Measurements from ENCODE around the gene LRRC3C.
A peak's percentile ranks its signal among the peaks of the same experiment; 100 is the strongest.
"Not testable (repeated sequence)": the region's sequence is repeated elsewhere in the genome, so short reads cannot be mapped to it uniquely, and the experiment has no call there.

LRRC3C gene

GRCh38 chr17:39939588-39940419 lies 12.3 kb downstream of the LRRC3C start:
- peaks cover 12% of the 10 kb centered on the region for H3K4me1 Mint-ChIP-seq
- peak overlapping the region in 1 of 3 experiments; percentile 2 for H3K4me3 Mint-ChIP-seq
- TF ChIP-seq, protein P1, sequence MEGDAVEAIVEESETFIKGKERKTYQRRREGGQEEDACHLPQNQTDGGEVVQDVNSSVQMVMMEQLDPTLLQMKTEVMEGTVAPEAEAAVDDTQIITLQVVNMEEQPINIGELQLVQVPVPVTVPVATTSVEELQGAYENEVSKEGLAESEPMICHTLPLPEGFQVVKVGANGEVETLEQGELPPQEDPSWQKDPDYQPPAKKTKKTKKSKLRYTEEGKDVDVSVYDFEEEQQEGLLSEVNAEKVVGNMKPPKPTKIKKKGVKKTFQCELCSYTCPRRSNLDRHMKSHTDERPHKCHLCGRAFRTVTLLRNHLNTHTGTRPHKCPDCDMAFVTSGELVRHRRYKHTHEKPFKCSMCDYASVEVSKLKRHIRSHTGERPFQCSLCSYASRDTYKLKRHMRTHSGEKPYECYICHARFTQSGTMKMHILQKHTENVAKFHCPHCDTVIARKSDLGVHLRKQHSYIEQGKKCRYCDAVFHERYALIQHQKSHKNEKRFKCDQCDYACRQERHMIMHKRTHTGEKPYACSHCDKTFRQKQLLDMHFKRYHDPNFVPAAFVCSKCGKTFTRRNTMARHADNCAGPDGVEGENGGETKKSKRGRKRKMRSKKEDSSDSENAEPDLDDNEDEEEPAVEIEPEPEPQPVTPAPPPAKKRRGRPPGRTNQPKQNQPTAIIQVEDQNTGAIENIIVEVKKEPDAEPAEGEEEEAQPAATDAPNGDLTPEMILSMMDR (IDR thresholded peaks at IDR 0.05; ENCODE audit: unreplicated experiment in 3 of 3) = peak; percentile 49 to 61 (median 59)
- H3K36me3 Mint-ChIP-seq (ENCODE audit: low read depth) = no peaks in the 10 kb centered on the region
- no peaks in the 10 kb centered on the region for H3K9me3 Mint-ChIP-seq
- H3K27me3 Mint-ChIP-seq (ENCODE audit: low read depth) = peaks cover 10% of the 10 kb centered on the region
- peak overlapping the region; percentile 55 to 73 (median 61) for H3K27ac Mint-ChIP-seq

DNA sequence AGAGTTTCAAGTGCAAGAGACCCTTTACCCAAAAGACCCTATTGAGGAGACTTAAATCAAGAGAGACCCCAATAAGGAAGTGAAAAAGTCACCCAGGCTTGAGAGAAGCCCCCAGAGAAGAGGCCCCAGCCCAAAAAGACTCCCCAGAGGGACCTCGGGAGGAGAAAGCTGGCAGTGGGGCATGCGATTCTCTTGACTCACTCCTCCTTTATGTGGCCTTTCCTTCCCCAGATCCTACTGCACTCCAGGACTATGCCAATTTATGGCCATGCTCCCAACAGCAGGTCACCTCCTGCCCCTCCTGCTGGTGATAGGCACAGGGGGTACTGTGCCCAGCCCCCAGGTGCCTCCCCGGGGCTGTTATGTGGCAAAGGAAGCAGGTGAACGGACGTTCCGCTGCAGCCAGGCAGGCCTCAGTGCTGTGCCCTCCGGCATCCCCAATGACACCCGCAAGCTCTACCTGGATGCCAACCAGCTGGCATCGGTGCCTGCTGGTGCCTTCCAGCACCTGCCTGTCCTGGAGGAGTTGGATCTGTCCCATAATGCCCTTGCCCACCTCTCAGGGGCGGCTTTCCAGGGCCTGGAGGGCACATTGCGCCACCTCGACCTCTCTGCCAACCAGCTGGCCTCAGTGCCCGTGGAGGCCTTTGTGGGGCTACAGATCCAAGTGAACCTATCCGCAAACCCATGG lies 16.3 kb downstream of the LRRC3C start:
- H3K4me3 Mint-ChIP-seq = no peak overlapping the region
- TF ChIP-seq, protein P1 (IDR thresholded peaks at IDR 0.05; ENCODE audit: unreplicated experiment in 3 of 3) = no peak

DNA sequence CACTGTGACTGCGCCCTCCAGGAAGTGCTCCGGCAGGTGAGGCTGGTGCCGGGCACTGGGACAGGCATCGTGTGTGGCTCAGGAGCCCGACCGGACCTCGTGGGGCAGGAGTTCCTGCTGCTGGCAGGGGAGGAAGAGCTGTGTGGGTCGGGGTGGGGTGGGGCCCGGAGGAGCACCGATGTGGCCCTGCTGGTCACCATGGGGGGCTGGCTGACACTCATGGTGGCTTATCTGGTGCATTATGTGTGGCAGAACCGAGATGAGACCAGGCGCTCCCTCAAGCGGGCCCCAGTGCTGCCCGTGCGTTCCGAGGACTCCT lies 16.8 kb downstream of the LRRC3C start:
- Mint-ChIP-seq H3K4me3 (no peak overlapping the region), H3K27me3 (ENCODE audit: low read depth) (peaks cover 10% of the 10 kb centered on the region), H3K36me3 (ENCODE audit: low read depth) (no peaks in the 10 kb centered on the region), H3K4me1 (peaks cover 6% of the 10 kb centered on the region), H3K9me3 (no peaks in the 10 kb centered on the region), H3K27ac (no peak overlapping the region)
- TF ChIP-seq, protein P1 (IDR thresholded peaks at IDR 0.05; ENCODE audit: unreplicated experiment in 3 of 3) = no peak

More for the DNA sequence above, 16.3 kb downstream of the LRRC3C start:
- Mint-ChIP-seq H3K36me3 (ENCODE audit: low read depth) (no peaks in the 10 kb centered on the region), H3K4me1 (peaks cover 12% of the 10 kb centered on the region), H3K27me3 (ENCODE audit: low read depth) (peaks cover 10% of the 10 kb centered on the region), H3K27ac (no peak overlapping the region), H3K9me3 (no peaks in the 10 kb centered on the region)

GRCh38 chr17:39946551-39947330 lies 19.2 kb downstream of the LRRC3C start:
- TF ChIP-seq, protein P1 (IDR thresholded peaks at IDR 0.05; ENCODE audit: unreplicated experiment in 3 of 3) = no peak
- H3K4me1 Mint-ChIP-seq = peaks cover 5% of the 10 kb centered on the region
- H3K36me3 Mint-ChIP-seq (ENCODE audit: low read depth) = no peaks in the 10 kb centered on the region
- peaks cover 5% of the 10 kb centered on the region for H3K27me3 Mint-ChIP-seq (ENCODE audit: low read depth)
- no peak overlapping the region for H3K27ac Mint-ChIP-seq
- H3K9me3 Mint-ChIP-seq = no peaks in the 10 kb centered on the region
- H3K4me3 Mint-ChIP-seq = no peak overlapping the region

GRCh38 chr17:39948489-39948828 lies 20.9 kb downstream of the LRRC3C start:
- H3K36me3 Mint-ChIP-seq (ENCODE audit: low read depth); H3K4me1 Mint-ChIP-seq; H3K9me3 Mint-ChIP-seq; H3K4me3 Mint-ChIP-seq; H3K27me3 Mint-ChIP-seq (ENCODE audit: low read depth); H3K27ac Mint-ChIP-seq: not testable (repeated sequence)

- peaks cover 5% of the 10 kb centered on the region for H3K4me1 Mint-ChIP-seq
- no peak overlapping the region for H3K4me3 Mint-ChIP-seq
- peak overlapping the region in 1 of 3 experiments; percentile 49 for H3K27ac Mint-ChIP-seq
- no peaks in the 10 kb centered on the region for H3K9me3 Mint-ChIP-seq
- TF ChIP-seq, protein P1 (IDR thresholded peaks at IDR 0.05; ENCODE audit: unreplicated experiment in 3 of 3) = no peak
- H3K36me3 Mint-ChIP-seq (ENCODE audit: low read depth) = no peaks in the 10 kb centered on the region
- H3K27me3 Mint-ChIP-seq (ENCODE audit: low read depth) = no peaks in the 10 kb centered on the region
Observed at GRCh38 chr17:39949028-39949427, 21.5 kb downstream of the LRRC3C start.

All from nephron (organoid).